Fibroblast of villous mesenchyme (primary cell): ENCODE results near the gene RGS12. TPM values are rescaled to one million over a fixed set of nuclear protein-coding genes. Genes with fewer than 3 reads are reported as not detected.

Experiments
- DNase-seq: peaks from one replicate; pipeline ENCODE4 v3.0.0-alpha.2; 2010; ENCODE audit warnings: low read depth
- H3K4me3 ChIP-seq: 2 replicates; pipeline ENCODE4 v1.5.1; 2011; ENCODE audit warnings: low read depth, mild to moderate bottlenecking, low read length
- total RNA-seq: library from RNA; depleted of rRNA; stranded (reverse); fragments of >200 nt; gene quantifications from 2 replicates; pipeline ENCODE4 v1.2.3, GENCODE V29; 2012
- TF ChIP-seq, protein P1 (sequence below): IDR thresholded peaks from 2 replicates; pipeline ENCODE4 v1.5.1; 2012; ENCODE audit warnings: low read depth, mild to moderate bottlenecking, low read length; ENCODE audit not compliant: insufficient read depth

The RGS12 gene
- total RNA-seq, 1 donor, result 11.7 TPM

DNA sequence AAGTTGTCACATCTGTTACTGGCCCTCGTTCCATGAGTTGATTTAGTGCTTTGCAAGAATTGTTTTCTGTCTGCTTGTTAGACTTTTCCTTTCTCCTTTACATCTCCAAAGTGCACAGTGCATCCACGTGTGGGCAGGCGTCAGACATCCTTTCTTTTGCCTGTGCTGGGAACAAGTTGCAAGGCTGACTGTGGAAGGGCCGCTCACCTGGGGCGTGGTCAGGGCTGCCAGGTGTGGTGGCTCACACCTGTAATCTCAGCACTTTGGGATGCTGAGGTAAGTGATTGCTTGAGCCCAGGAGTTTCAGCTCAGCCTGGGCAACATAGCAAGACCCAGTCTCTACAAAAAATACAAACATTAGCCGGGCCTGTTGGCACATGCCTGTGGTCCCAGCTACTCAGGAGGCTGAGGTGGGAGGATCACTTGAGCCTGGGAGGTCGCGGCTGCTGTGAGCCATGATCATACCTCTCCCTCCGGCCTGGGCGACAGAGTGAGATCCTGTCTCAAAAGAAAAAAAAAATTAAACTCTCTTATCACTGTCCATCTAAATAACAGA is 46.2 kb downstream of the RGS12 start:
- no peak for DNase-seq
- no peak overlapping the region for H3K4me3 ChIP-seq
- TF ChIP-seq, protein P1, sequence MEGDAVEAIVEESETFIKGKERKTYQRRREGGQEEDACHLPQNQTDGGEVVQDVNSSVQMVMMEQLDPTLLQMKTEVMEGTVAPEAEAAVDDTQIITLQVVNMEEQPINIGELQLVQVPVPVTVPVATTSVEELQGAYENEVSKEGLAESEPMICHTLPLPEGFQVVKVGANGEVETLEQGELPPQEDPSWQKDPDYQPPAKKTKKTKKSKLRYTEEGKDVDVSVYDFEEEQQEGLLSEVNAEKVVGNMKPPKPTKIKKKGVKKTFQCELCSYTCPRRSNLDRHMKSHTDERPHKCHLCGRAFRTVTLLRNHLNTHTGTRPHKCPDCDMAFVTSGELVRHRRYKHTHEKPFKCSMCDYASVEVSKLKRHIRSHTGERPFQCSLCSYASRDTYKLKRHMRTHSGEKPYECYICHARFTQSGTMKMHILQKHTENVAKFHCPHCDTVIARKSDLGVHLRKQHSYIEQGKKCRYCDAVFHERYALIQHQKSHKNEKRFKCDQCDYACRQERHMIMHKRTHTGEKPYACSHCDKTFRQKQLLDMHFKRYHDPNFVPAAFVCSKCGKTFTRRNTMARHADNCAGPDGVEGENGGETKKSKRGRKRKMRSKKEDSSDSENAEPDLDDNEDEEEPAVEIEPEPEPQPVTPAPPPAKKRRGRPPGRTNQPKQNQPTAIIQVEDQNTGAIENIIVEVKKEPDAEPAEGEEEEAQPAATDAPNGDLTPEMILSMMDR, result no peak

DNA sequence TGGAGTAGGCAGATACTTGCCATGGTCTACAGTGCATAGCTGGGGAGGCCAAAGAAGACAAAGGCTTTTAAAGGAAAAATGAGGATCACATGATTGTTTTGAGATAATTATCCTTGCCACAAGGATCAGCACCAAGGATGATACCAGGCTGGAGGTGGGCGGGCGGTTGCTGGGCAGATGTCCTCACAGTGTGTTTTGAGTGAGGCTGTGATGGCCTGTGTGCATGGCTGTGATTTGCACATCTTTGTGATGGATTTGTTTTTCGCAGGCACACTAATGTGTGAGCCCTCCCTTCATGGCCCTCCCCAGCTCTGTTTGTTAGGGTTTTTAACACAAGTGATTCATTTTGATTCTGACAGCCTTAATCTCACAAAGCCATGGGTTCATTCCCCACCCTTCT is 46.8 kb downstream of the RGS12 start:
- TF ChIP-seq, protein P1, result no peak
- H3K4me3 ChIP-seq, result no peak overlapping the region
- no peak for DNase-seq

DNA sequence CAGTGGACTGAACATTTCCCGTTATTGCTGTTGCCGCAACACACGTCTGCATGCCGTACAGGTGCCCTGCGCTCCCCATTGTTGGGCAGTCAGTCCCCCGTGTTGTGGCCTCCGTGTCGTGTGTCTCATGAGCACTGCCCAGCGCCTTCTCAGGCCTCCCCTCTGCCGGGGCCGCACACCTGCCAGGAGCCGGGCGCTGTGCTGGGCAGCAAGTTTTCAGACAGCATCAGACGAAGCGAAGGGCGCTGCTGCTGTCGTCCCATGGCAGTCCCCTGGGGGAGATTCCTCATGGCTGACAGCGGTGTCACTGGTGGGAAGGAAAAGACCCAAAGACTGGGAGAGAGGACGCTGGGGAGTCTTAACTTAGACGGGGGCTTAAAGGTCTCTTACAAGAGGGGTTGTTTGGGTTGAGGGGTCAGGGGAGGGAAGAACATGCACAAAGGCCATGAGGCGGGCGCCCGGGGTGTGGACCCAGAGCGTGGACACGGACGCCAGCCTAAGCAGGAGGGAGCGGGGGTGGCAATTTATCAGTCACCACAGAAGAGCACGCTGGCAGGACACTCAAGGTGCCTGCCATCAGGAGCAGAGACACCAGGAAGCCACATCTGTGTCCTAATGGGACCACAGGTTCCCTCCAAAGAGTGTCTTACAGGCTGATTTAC is 47.3 kb downstream of the RGS12 start:
- TF ChIP-seq, protein P1, result no peak
- DNase-seq, result no peak
- H3K4me3 ChIP-seq, result no peak overlapping the region

DNA sequence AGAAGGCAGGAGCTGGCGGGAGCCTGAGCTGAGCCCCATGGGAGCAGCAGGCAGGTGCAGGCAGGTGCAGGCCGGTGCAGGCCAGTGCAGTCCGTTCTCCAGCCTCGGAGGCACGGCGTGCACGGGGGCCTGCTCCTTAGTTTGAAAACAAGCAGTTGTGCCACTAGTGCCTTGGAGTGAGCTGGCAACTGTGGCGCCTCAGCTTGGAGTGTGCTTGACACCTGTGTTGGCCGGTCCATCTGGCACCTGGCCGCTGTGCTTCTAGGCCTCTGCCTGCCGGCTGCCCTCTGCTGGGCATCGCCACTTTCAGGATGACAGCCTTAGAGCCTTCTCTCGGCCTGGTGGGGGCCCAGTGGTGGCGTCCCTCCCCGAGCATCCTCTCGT is 47.9 kb downstream of the RGS12 start:
- TF ChIP-seq, protein P1, result no peak
- no peak for DNase-seq
- no peak overlapping the region for H3K4me3 ChIP-seq

DNA sequence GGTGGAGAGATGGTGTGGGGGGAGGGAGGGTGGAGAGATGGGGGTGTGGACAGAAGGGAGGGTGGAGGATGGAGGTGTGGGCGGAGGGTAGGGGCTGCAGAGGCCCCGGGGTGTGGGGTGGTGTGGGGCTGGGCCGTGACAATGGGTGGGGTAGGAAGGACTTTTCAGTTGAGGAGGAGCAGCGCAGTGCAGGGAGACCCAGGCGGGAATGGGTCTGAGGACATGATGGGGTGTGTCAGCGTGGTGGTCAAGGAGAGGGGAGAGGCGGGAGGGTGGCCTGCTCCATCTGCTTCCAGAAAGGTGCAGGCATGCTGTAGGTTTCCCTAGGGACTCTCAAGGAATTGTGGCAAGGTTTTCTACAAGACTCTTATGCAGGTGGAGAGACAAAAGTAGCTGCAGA is 48.9 kb downstream of the RGS12 start:
- no peak for DNase-seq
- TF ChIP-seq, protein P1, result no peak

DNA sequence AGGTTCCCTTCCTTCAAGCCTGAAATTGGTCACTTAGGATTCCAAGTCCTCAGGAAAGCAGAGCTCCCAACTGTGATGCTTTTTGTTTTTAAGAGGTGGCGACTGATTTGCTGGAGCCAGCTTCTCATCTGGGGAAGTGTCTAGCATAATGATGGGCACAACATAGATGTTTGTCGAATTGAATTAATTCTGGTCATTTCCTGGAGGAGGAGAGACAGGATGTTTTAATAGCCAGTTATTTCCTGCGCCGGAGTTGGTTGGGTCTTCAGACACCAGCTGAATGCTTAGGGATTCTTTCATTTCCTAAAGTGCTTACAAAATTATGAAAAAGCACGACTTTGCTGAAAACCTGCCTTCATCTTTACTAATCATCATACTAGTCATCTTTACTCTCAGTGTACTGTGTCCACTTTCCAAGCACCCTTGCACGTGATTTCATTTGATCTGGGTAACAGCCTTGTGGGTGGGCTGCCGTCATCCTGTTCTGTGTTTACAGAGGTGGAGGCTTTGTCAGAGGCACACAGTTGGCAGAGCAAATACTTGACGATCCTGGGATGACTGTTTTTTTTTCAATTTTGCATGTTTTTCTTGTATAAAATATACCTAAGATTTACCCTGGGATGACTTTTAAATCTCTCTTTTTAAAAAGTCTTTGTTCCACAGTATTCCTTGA is 49.5 kb downstream of the RGS12 start:
- DNase-seq, result peak; percentile 42
- TF ChIP-seq, protein P1, result no peak
- H3K4me3 ChIP-seq, result no peak overlapping the region

More for the DNA sequence above, 48.9 kb downstream of the RGS12 start:
- no peak overlapping the region for H3K4me3 ChIP-seq

Other genes with a start within 250 kb of the RGS12 start
- gene HTT-AS, start 218.5 kb upstream of the RGS12 start, total RNA-seq, result not detected in 2 replicates
- gene HTT, start 218.3 kb upstream of the RGS12 start, total RNA-seq, result 60.6 and 65.2 TPM in 2 replicates
- 0.64 and 0.86 TPM in 2 replicates for gene MSANTD1, start 43.9 kb upstream of the RGS12 start, total RNA-seq
- gene HGFAC, start 148.9 kb downstream of the RGS12 start, total RNA-seq, result not detected in 2 replicates
- not detected in 2 replicates for gene DOK7, start 170.3 kb downstream of the RGS12 start, total RNA-seq
- 21.2 and 24.8 TPM in 2 replicates for gene LRPAP1, start 239.4 kb downstream of the RGS12 start, total RNA-seq